ENCODE measurements around the gene ZDHHC13. TPM values are rescaled to one million over a fixed set of nuclear protein-coding genes. Genes with fewer than 3 reads are reported as not detected.

The ZDHHC13 gene
- total RNA-seq, 4 donors from 2014 or later = 19.5 to 26.9 (median 24.7) TPM

DNA sequence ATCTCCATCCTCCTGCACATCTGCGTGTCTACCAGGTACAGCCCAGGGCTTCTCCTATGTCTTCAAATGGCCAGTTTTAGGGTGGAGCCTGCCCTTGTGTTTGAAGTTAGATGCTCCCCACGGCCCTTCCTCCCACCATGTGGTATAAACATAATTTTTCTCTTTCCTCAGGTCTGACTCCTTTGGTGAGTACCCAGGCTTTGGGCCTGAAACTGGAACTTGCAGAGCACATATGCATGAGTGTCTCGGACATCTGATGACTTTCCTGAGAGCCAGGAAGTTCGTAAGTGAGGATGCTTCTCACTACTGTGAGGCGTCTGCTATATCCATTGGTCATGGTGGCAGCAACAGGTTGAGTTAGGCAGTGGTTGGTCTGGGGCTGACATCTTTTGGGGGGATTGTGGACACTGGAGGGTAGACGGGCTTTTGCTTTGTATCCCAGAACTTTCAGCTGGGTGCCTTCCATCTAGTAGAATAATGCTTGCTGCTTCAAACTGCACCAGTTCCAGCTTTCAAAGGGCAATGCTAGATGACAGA is 68.6 kb downstream of the ZDHHC13 start:
- Histone ChIP-seq H3K4me3 (replicated peaks in 1 of 3) (no peak overlapping the region), H3K27me3 (no peaks in the 10 kb centered on the region), H3K4me1 (no peaks in the 10 kb centered on the region), H3K9me3 (no peaks in the 10 kb centered on the region), H3K36me3 (no peaks in the 10 kb centered on the region), H3K27ac (no peak overlapping the region)
- TF ChIP-seq, protein P1, sequence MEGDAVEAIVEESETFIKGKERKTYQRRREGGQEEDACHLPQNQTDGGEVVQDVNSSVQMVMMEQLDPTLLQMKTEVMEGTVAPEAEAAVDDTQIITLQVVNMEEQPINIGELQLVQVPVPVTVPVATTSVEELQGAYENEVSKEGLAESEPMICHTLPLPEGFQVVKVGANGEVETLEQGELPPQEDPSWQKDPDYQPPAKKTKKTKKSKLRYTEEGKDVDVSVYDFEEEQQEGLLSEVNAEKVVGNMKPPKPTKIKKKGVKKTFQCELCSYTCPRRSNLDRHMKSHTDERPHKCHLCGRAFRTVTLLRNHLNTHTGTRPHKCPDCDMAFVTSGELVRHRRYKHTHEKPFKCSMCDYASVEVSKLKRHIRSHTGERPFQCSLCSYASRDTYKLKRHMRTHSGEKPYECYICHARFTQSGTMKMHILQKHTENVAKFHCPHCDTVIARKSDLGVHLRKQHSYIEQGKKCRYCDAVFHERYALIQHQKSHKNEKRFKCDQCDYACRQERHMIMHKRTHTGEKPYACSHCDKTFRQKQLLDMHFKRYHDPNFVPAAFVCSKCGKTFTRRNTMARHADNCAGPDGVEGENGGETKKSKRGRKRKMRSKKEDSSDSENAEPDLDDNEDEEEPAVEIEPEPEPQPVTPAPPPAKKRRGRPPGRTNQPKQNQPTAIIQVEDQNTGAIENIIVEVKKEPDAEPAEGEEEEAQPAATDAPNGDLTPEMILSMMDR (IDR thresholded peaks at IDR 0.05) = no peak
- no peak for TF ChIP-seq POLR2A (IDR thresholded peaks at IDR 0.05)
- 74 to 77% methylated on average over 6 of the region's 6 CpGs for WGBS, 2 donors
- intact Hi-C loops (cut with DNase I) = no loop called here
- DNase-seq = no peak

DNA sequence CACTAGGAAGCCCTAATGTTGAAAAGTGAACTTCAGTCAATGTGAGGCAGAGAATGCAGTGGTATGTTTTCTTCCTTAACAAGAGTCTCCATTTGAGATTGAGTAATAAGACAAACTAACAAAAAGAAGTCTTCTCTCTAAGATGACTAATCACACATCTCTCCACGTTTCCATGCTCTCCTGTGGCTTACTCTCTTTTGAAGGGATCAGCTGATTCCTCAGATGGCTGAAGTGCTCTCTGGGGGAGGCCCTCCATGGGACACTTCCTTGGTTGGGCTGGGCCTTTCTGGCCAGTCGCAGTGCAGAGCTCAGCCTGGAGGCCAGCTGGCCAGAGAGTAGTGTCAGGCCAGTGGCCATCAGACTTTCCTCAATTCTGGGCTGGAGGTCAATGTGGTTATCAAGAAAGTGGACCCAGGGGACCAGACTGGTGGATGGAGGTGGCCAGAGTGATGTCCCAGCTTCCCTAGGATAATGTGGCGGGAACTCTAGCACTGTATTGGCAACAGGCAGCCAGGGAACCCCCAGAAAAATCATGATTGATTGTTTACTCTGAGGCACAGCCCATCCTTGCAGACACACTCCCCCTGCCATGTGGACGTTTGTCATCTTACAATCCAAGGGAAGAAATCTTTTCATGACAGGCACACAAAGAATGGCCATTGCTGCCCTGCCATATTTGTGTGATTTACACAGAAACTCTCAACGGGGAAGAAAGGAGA is 70.3 kb downstream of the ZDHHC13 start:
- Histone ChIP-seq H3K4me1 (no peaks in the 10 kb centered on the region), H3K4me3 (replicated peaks in 1 of 3) (no peak overlapping the region), H3K36me3 (no peaks in the 10 kb centered on the region), H3K27ac (no peak overlapping the region), H3K9me3 (no peaks in the 10 kb centered on the region), H3K27me3 (no peaks in the 10 kb centered on the region)
- TF ChIP-seq POLR2A (IDR thresholded peaks at IDR 0.05) = no peak
- TF ChIP-seq, protein P1 (IDR thresholded peaks at IDR 0.05) = no peak
- intact Hi-C loops (cut with DNase I) = no loop called here
- no peak for DNase-seq
- 63 to 74% methylated on average over 4 to 5 of the region's 5 CpGs for WGBS, 2 donors

DNA sequence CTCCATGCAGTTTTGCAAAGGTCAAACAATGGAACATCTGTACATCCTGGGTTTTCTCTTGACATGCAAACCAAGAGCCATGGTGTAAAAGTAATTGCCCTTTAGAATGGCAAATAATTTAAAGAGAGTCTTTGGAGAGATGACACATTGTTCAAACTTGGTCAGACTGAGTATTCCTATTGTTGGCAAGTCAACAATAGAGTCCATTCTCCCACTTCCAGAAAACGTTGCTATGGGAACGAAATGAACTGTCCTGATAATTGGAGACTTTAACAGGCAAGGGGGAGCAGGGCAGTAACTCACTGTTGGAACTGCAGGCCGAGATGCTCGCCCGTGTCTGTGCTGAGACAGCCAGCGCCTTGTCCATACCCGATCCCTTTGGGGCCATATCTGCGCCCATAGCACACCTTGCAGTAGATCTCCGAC is 70.9 kb downstream of the ZDHHC13 start:
- Histone ChIP-seq H3K36me3 (no peaks in the 10 kb centered on the region), H3K27me3 (no peaks in the 10 kb centered on the region), H3K9me3 (no peaks in the 10 kb centered on the region), H3K4me3 (replicated peaks in 1 of 3) (no peak overlapping the region), H3K27ac (no peak overlapping the region), H3K4me1 (no peaks in the 10 kb centered on the region)
- intact Hi-C loops (cut with DNase I) = no loop called here
- TF ChIP-seq, protein P1 (IDR thresholded peaks at IDR 0.05) = no peak
- no peak for TF ChIP-seq POLR2A (IDR thresholded peaks at IDR 0.05)
- no peak for DNase-seq
- 83 to 91% methylated on average over 8 to 9 of the region's 9 CpGs for WGBS, 2 donors

DNA sequence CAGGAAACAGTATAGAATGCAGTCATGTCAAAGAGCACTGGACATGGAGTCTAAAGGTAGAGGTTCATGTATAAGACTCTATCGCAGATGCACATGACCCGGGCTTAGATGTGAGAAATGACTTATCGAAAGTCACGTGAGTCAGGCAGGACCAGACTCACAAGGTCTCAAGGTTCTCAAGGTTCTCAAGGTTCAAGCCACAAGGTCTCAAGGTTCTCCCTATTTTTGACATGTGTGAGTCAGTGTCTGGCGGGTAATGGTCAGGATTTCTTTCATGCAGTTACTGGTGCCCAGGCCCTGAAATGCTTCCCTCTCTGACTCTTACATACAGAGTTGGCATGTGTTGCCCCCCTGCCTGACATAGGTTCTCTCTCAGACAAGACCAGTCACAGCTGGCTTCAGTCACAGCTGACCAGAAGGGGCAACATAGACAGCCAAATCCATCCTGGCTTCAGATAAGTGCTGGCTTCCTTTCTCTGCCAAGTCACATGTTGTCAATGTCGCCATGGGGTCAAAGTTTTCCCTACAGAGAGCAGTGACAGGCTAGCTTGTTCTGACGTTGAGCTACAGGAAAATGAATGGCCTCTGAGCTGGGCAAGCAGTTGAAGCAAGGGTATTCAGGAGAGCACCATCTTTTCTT is 74.7 kb downstream of the ZDHHC13 start:
- H3K4me3 ChIP-seq (replicated peaks in 1 of 3) = no peak overlapping the region
- no peak for DNase-seq
- no peaks in the 10 kb centered on the region for H3K36me3 ChIP-seq
- H3K27me3 ChIP-seq = no peaks in the 10 kb centered on the region
- intact Hi-C loops (cut with DNase I) = no loop called here
- 91 to 94% methylated on average over 6 to 7 of the region's 7 CpGs for WGBS, 2 donors
- H3K4me1 ChIP-seq = no peaks in the 10 kb centered on the region
- H3K27ac ChIP-seq = no peak overlapping the region
- no peaks in the 10 kb centered on the region for H3K9me3 ChIP-seq
- no peak for TF ChIP-seq POLR2A (IDR thresholded peaks at IDR 0.05)
- TF ChIP-seq, protein P1 (IDR thresholded peaks at IDR 0.05) = no peak

DNA sequence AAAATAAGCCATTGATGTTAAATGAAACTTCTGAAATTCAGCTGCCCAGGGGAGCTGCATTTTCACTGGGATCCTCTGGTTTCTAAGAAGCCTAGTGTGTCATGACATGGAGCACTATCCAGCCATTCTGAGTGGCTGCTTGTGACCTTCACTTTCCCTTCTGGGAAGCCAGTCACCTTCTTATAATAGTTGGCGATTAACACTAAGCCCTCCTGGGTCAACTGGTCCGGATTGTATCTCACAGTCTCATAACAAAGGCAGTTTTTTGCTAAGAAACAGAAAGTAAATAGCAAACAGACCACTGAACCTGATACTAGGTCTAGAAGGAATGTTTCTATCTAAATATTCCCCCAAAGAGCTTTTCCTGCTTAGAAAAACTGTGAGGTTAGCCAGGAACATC is 76.9 kb downstream of the ZDHHC13 start:
- Histone ChIP-seq H3K4me3 (replicated peaks in 1 of 3) (no peak overlapping the region), H3K4me1 (no peaks in the 10 kb centered on the region), H3K9me3 (no peaks in the 10 kb centered on the region), H3K36me3 (no peaks in the 10 kb centered on the region), H3K27me3 (no peaks in the 10 kb centered on the region), H3K27ac (no peak overlapping the region)
- TF ChIP-seq, protein P1 (IDR thresholded peaks at IDR 0.05) = no peak
- TF ChIP-seq POLR2A (IDR thresholded peaks at IDR 0.05) = no peak
- 65 to 73% methylated on average over 2 of the region's 2 CpGs for WGBS, 2 donors
- DNase-seq = no peak
- intact Hi-C loops (cut with DNase I) = no loop called here

All from thyroid gland (tissue), 4 donors.